H1 (cell line): Measurements from ENCODE around the gene HNF1B.

Experiments used
- ATF2 ChIP-seq: IDR thresholded peaks from 2 replicates; pipeline ENCODE4 v1.6.1; 2012; ENCODE audit warnings: low read length, inconsistent platforms
- CHD2 ChIP-seq: IDR thresholded peaks from 2 replicates; pipeline ENCODE4 v1.6.1; 2012; ENCODE audit warnings: low read length, improper control_type of control experiment
- CTCF ChIP-seq, 3 experiments: IDR thresholded peaks; 1 replicate in 2 of 3; 2 replicates in 1 of 3; pipeline versions ENCODE4 v1.5.1 to v1.6.1; 2011; ENCODE audit warnings: low read length in 3 of 3, mild to moderate bottlenecking in 3 of 3, inconsistent platforms in 2 of 3, low read depth in 1 of 3, moderate library complexity in 1 of 3; ENCODE audit not compliant: insufficient read depth in 1 of 3; ENCODE audit errors: control extremely low read depth in 1 of 3
- EZH2 ChIP-seq: fragments of 200-600 bp; sonication (generic); IDR thresholded peaks from 2 replicates; pipeline ENCODE4 v1.7.1; 2012; ENCODE audit warnings: low read depth, mild to moderate bottlenecking, moderate library complexity, low read length, inconsistent platforms; ENCODE audit not compliant: severe bottlenecking
- GABPA ChIP-seq: IDR thresholded peaks from 2 replicates; pipeline ENCODE4 v1.6.1; 2011; ENCODE audit warnings: mild to moderate bottlenecking, low read length, moderate library complexity, borderline replicate concordance; ENCODE audit not compliant: insufficient read depth
- JUN ChIP-seq: IDR thresholded peaks from 2 replicates; pipeline ENCODE4 v1.6.1; 2011; ENCODE audit warnings: low read depth, mild to moderate bottlenecking, improper control_type of control experiment, low read length
- MAX ChIP-seq: IDR thresholded peaks from 2 replicates; pipeline ENCODE4 v1.6.1; 2012; ENCODE audit warnings: inconsistent platforms
- POLR2AphosphoS5 ChIP-seq: IDR thresholded peaks from 2 replicates; pipeline ENCODE4 v1.6.1; 2011; ENCODE audit warnings: low read depth, low read length
- TAF1 ChIP-seq: IDR thresholded peaks from 2 replicates; pipeline ENCODE4 v1.6.1; 2011; ENCODE audit warnings: mild to moderate bottlenecking, low read depth, low read length

- no peak for TF ChIP-seq EZH2
- no peak for TF ChIP-seq GABPA
- TF ChIP-seq CTCF (IDR thresholded peaks at IDR 0.05; ENCODE audit: control extremely low read depth in 1 of 3, insufficient read depth in 1 of 3, low read depth in 1 of 3, low read length in 3 of 3), result no peak
- no peak for TF ChIP-seq JUN
- TF ChIP-seq POLR2AphosphoS5, result no peak
- TF ChIP-seq TAF1, result no peak
- TF ChIP-seq CHD2, result no peak
- no peak for TF ChIP-seq MAX
- no peak for TF ChIP-seq ATF2
These were observed 44.2 kb upstream of the HNF1B start for GRCh38 chr17:37789021-37789565.
